HEK293T (cell line): ENCODE data around the gene LARGE2.

ENCODE experiments used
- CTCF ChIA-PET: fragments of 350-600 bp; formaldehyde crosslinking; extraction: SDS; loops from one replicate; lab custom pipeline; 2021; ENCODE audit warnings: antibody characterized with exemption, inconsistent platforms; lab: Yijun Ruan, JAX
- POLR2A ChIA-PET: fragments of 350-600 bp; formaldehyde crosslinking; extraction: SDS; loops from one replicate; lab custom pipeline; 2020; ENCODE audit warnings: antibody characterized with exemption, inconsistent platforms; lab: Yijun Ruan, JAX
- DNase-seq: peaks from one replicate; pipeline ENCODE4 v3.0.0; 2012; ENCODE audit warnings: mixed read lengths; ENCODE audit errors: extremely low spot score
- ARNT ChIP-seq: fragments of 450-650 bp; IDR thresholded peaks from 2 replicates; pipeline ENCODE4 v1.6.1; 2017; ENCODE audit warnings: mild to moderate bottlenecking
- BHLHE40 ChIP-seq: fragments of 450-650 bp; IDR thresholded peaks from 2 replicates; pipeline ENCODE4 v1.6.1; 2016; ENCODE audit warnings: mild to moderate bottlenecking, moderate library complexity, borderline replicate concordance
- CTBP1 ChIP-seq: fragments of 450-650 bp; IDR thresholded peaks from 2 replicates; pipeline ENCODE4 v1.6.1; 2016; ENCODE audit warnings: borderline replicate concordance
- ELF4 ChIP-seq: fragments of 450-650 bp; IDR thresholded peaks from 2 replicates; pipeline ENCODE4 v1.6.1; 2017; ENCODE audit warnings: antibody characterized with exemption
- FOXA1 ChIP-seq: fragments of 450-650 bp; IDR thresholded peaks from 2 replicates; pipeline ENCODE4 v1.6.1; 2016; ENCODE audit warnings: mild to moderate bottlenecking
- FOXK2 ChIP-seq: fragments of 450-650 bp; IDR thresholded peaks from 2 replicates; pipeline ENCODE4 v1.6.1; 2016; ENCODE audit warnings: mild to moderate bottlenecking
- FOXM1 ChIP-seq: fragments of 450-650 bp; IDR thresholded peaks from 2 replicates; pipeline ENCODE4 v1.6.1; 2017; ENCODE audit warnings: mild to moderate bottlenecking, borderline replicate concordance
- HDGF ChIP-seq: fragments of 450-650 bp; IDR thresholded peaks from 2 replicates; pipeline ENCODE4 v1.6.1; 2017; ENCODE audit warnings: antibody characterized with exemption, borderline replicate concordance
- L3MBTL2 ChIP-seq: fragments of 450-650 bp; conservative IDR thresholded peaks from 2 replicates; pipeline ENCODE4 v1.6.1; 2016; ENCODE audit warnings: mild to moderate bottlenecking
- LEF1 ChIP-seq: fragments of 450-650 bp; IDR thresholded peaks from 2 replicates; pipeline ENCODE4 v1.6.1; 2017; ENCODE audit warnings: mild to moderate bottlenecking, borderline replicate concordance
- NFRKB ChIP-seq: fragments of 450-650 bp; IDR thresholded peaks from 2 replicates; pipeline ENCODE4 v1.6.1; 2016; ENCODE audit warnings: mild to moderate bottlenecking, moderate library complexity
- SP1 ChIP-seq: fragments of 450-650 bp; IDR thresholded peaks from 2 replicates; pipeline ENCODE4 v1.6.1; 2017
- SUZ12 ChIP-seq: fragments of 450-650 bp; IDR thresholded peaks from 2 replicates; pipeline ENCODE4 v1.6.1; 2016; ENCODE audit warnings: mild to moderate bottlenecking
- TARDBP ChIP-seq: fragments of 450-650 bp; IDR thresholded peaks from 2 replicates; pipeline ENCODE4 v1.6.1; 2016
- ZNF384 ChIP-seq: fragments of 450-650 bp; IDR thresholded peaks from 2 replicates; pipeline ENCODE4 v1.6.1; 2016
- TF ChIP-seq, protein P1 (sequence below): fragments of 450-650 bp; IDR thresholded peaks from 2 replicates; pipeline ENCODE4 v1.6.1; 2016

LARGE2 gene

DNA sequence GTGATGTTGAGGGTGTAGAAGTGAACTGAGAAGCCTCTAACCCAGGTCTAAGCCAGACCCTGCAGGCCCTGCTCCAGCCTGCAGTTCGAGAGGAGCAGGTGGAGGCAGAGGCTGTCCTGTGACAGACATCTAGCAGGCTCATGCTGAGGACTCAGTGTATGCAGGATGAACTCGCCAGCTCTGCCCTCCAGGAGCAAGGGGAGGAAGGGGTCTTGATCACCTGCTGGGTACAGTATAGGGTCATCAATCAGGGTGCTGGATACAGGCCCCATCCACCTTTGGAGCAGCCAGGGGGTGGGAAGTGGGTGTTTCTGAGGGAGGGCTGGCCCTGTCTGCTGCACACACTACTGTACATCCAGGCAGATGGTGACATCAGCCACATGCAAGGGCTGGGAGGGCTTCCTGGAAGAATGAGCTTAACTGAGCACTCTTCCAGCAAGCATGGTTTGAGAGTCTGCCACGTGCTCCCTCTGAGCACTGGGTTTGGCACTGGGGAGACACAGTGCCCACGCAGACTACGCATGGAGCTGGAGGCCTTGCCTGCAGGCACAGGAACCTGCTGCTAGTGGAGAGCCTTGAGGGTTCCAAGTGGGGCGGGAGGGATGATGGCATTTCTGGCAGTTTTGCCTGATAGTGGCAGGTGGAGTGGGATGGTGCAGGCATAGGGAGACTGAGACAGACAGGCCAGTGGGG lies 27.8 kb upstream of the LARGE2 start:
- no peak for DNase-seq
- POLR2A ChIA-PET, result no interaction called here
- TF ChIP-seq ZNF384 (no peak), SP1 (no peak), NFRKB (no peak), CTBP1 (no peak), FOXA1 (no peak), SUZ12 (no peak), L3MBTL2 (no peak), ELF4 (no peak), FOXM1 (no peak), ARNT (no peak), LEF1 (no peak), HDGF (no peak)
- TF ChIP-seq, protein P1, sequence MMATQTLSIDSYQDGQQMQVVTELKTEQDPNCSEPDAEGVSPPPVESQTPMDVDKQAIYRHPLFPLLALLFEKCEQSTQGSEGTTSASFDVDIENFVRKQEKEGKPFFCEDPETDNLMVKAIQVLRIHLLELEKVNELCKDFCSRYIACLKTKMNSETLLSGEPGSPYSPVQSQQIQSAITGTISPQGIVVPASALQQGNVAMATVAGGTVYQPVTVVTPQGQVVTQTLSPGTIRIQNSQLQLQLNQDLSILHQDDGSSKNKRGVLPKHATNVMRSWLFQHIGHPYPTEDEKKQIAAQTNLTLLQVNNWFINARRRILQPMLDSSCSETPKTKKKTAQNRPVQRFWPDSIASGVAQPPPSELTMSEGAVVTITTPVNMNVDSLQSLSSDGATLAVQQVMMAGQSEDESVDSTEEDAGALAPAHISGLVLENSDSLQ, result no peak
- CTCF ChIA-PET, result no interaction called here

DNA sequence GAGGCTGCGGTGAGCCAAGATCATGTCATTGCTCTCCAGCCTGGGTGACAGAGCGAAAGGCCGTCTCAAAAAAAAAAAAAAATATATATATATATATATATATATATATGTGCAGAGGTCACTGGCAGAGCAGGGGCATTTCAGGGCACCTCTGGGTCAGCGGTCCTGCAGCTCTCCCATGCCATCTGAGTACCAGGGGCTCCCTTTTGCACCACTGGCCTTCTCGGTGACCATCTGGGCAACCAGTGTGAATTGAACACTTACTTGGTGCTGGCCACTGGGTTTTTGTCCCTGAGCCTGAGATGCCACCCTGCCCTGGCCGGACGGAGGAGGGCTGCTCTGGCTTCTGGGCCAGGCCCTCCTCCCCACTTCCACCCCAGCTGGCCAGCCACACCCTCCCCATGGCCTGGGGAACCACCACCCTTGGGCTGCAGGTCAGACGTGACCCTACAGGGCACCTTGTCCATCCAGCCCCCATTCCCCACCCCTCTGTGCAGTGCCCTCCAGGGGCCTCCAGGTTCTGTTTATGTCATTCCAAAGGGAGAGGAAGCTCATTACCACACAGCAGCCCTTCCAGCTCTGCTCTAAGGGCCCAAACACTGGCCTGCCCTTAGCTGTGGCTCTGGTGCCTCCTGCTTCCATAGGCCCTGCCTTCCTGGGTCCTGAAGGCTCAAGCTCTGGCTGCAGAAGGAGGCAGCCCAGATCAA lies 26.8 kb upstream of the LARGE2 start:
- no peak for TF ChIP-seq ELF4
- no peak for TF ChIP-seq CTBP1
- TF ChIP-seq FOXA1, result no peak
- TF ChIP-seq, protein P1, result no peak

GRCh38 chr11:45896422-45896984 lies 26.0 kb upstream of the LARGE2 start:
- CTCF ChIA-PET, result interaction anchor here (1.1 kb wide), 1 partner anchor 24 kb away, joined by 3 read pairs; no protein-coding TSS in a partner anchor
- POLR2A ChIA-PET, result interaction anchor here (1.0 kb wide), 1 partner anchor 12 kb away, joined by 3 read pairs; no protein-coding TSS in a partner anchor
- TF ChIP-seq, protein P1, result no peak
- no peak for TF ChIP-seq SP1
- no peak for TF ChIP-seq HDGF
- no peak for TF ChIP-seq TARDBP
- no peak for TF ChIP-seq FOXA1
- TF ChIP-seq CTBP1, result no peak
- no peak for TF ChIP-seq L3MBTL2
- peak; percentile 55; the same call in 1 of the 2 replicates for TF ChIP-seq FOXM1
- DNase-seq, result peak; percentile 45

More for the DNA sequence above, 26.8 kb upstream of the LARGE2 start:
- CTCF ChIA-PET, result interaction anchor here (1.1 kb wide), 1 partner anchor 23 kb away, joined by 3 read pairs; no protein-coding TSS in a partner anchor
- POLR2A ChIA-PET, result no interaction called here
- no peak for DNase-seq

GRCh38 chr11:45897556-45897955 lies 24.9 kb upstream of the LARGE2 start:
- CTCF ChIA-PET, result interaction anchor here (0.7 kb wide), 1 partner anchor 66 kb away, joined by 3 read pairs; no protein-coding TSS in a partner anchor
- TF ChIP-seq HDGF (no peak), ZNF384 (no peak), TARDBP (no peak), LEF1 (no peak), FOXK2 (no peak), SP1 (no peak), ELF4 (no peak), L3MBTL2 (no peak), CTBP1 (no peak), BHLHE40 (no peak), ARNT (no peak), SUZ12 (no peak), FOXM1 (no peak), FOXA1 (no peak), NFRKB (no peak)
- TF ChIP-seq, protein P1, result no peak
- DNase-seq, result no peak
- POLR2A ChIA-PET, result no interaction called here

DNA sequence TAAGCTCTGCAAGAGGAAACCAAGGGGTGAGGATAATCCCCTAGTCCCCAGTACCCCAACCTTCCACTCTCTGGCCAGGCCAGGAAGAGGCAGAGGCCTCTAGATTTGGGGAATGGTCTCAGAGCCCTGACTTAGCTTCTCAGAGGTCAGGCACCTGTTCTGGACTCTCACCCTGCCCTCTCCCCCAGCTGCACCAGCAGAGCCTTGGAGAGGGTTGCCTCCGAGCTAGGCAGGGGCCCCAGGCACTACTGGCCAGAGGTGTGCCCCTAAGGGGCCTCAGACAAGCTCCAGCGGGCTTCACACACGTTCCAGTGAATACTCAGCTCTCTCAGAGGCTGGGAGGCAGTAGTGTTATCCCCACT lies 23.4 kb upstream of the LARGE2 start:
- no peak for DNase-seq
- TF ChIP-seq FOXK2 (no peak), L3MBTL2 (no peak), TARDBP (no peak), SP1 (no peak), BHLHE40 (no peak), FOXA1 (no peak), HDGF (no peak), ZNF384 (no peak), ARNT (no peak), SUZ12 (no peak), LEF1 (no peak), FOXM1 (no peak), ELF4 (no peak), NFRKB (no peak), CTBP1 (no peak)
- TF ChIP-seq, protein P1, result no peak
- CTCF ChIA-PET, result interaction anchor here (0.8 kb wide), 2 partner anchors 26 to 27 kb away, joined by 3 read pairs; no protein-coding TSS in a partner anchor
- POLR2A ChIA-PET, result interaction anchor here (0.8 to 1.0 kb wide), 2 partner anchors 12 to 14 kb away, joined by 3 to 4 read pairs; no protein-coding TSS in a partner anchor
